KMS-11 (cell line): ENCODE results near the gene EXOC3L1.

Experiments used
- H2AFZ ChIP-seq: fragments of 200-600 bp; sonication (generic); 2 replicates; pipeline ENCODE4 v1.6.1; 2016; ENCODE audit warnings: antibody characterized with exemption, mixed run types, low read depth
- H3K27ac ChIP-seq: fragments of 200-600 bp; sonication (generic); 2 replicates; pipeline ENCODE4 v1.6.1; 2016; ENCODE audit warnings: mild to moderate bottlenecking, mixed run types
- H3K27me3 ChIP-seq: fragments of 200-600 bp; sonication (generic); 2 replicates; pipeline ENCODE4 v1.6.1; 2017; ENCODE audit warnings: mild to moderate bottlenecking, low read depth, mixed run types, moderate library complexity; ENCODE audit not compliant: insufficient read depth
- H3K36me3 ChIP-seq: fragments of 200-600 bp; sonication (generic); 2 replicates; pipeline ENCODE4 v1.6.1; 2017; ENCODE audit warnings: mild to moderate bottlenecking, mixed run types; ENCODE audit not compliant: insufficient read depth
- H3K4me1 ChIP-seq: fragments of 200-600 bp; sonication (generic); 2 replicates; pipeline ENCODE4 v1.6.1; 2016; ENCODE audit warnings: mild to moderate bottlenecking, low read depth, mixed run types; ENCODE audit not compliant: poor library complexity, severe bottlenecking
- H3K4me2 ChIP-seq: fragments of 200-600 bp; sonication (generic); 2 replicates; pipeline ENCODE4 v1.7.0; 2016; ENCODE audit warnings: mild to moderate bottlenecking, mixed run types
- H3K4me3 ChIP-seq: fragments of 200-600 bp; sonication (generic); IDR thresholded peaks from 2 replicates; pipeline ENCODE4 v1.6.1; 2017; ENCODE audit warnings: low read depth, low read length, mixed read lengths; ENCODE audit not compliant: insufficient read depth
- H3K79me2 ChIP-seq: fragments of 200-600 bp; sonication (generic); 2 replicates; pipeline ENCODE4 v1.6.1; 2016; ENCODE audit warnings: low read depth, mixed run types; ENCODE audit not compliant: insufficient read depth
- H3K9ac ChIP-seq: fragments of 200-600 bp; sonication (generic); 2 replicates; pipeline ENCODE4 v1.6.1; 2016; ENCODE audit warnings: mild to moderate bottlenecking, mixed run types
- H4K20me1 ChIP-seq: fragments of 200-600 bp; sonication (generic); 2 replicates; pipeline ENCODE4 v1.6.1; 2016; ENCODE audit warnings: mild to moderate bottlenecking, mixed run types; ENCODE audit not compliant: insufficient read depth
- CTCF ChIP-seq: fragments of 200-600 bp; sonication (generic); conservative IDR thresholded peaks from 2 replicates; pipeline ENCODE4 v1.6.1; 2017; ENCODE audit warnings: low read depth, mild to moderate bottlenecking, antibody characterized with exemption, low read length, moderate library complexity, mixed read lengths

The EXOC3L1 gene

GRCh38 chr16:67216612-67217490 lies 26.9 kb upstream of the EXOC3L1 start:
- H3K36me3 ChIP-seq, result no peaks in the 10 kb centered on the region
- TF ChIP-seq CTCF, result no peak
- H3K27ac ChIP-seq, result no peak overlapping the region
- H3K9ac ChIP-seq, result no peak overlapping the region
- no peaks in the 10 kb centered on the region for H4K20me1 ChIP-seq
- H3K4me1 ChIP-seq, result no peaks in the 10 kb centered on the region
- H3K4me2 ChIP-seq, result no peak overlapping the region
- no peaks in the 10 kb centered on the region for H3K79me2 ChIP-seq
- no peak overlapping the region for H3K4me3 ChIP-seq
- no peaks in the 10 kb centered on the region for H3K27me3 ChIP-seq
- H2AFZ ChIP-seq, result no peak overlapping the region

- Histone ChIP-seq H3K9ac (no peak overlapping the region), H3K4me2 (no peak overlapping the region), H3K27ac (no peak overlapping the region), H3K79me2 (no peaks in the 10 kb centered on the region), H3K4me1 (no peaks in the 10 kb centered on the region), H3K36me3 (no peaks in the 10 kb centered on the region), H4K20me1 (no peaks in the 10 kb centered on the region), H2AFZ (no peak overlapping the region), H3K27me3 (no peaks in the 10 kb centered on the region), H3K4me3 (no peak overlapping the region)
- no peak for TF ChIP-seq CTCF
Measured at GRCh38 chr16:67215706-67216105, 25.8 kb upstream of the EXOC3L1 start.

- Histone ChIP-seq H4K20me1 (no peaks in the 10 kb centered on the region), H3K4me2 (no peak overlapping the region), H3K9ac (no peak overlapping the region), H3K4me1 (no peaks in the 10 kb centered on the region), H3K36me3 (no peaks in the 10 kb centered on the region), H3K27ac (no peak overlapping the region), H3K4me3 (no peak overlapping the region), H3K27me3 (no peaks in the 10 kb centered on the region), H2AFZ (no peak overlapping the region), H3K79me2 (no peaks in the 10 kb centered on the region)
- TF ChIP-seq CTCF, result no peak
Measured at GRCh38 chr16:67213197-67214019, 23.5 kb upstream of the EXOC3L1 start.

GRCh38 chr16:67212766-67213165 lies 22.8 kb upstream of the EXOC3L1 start:
- Histone ChIP-seq H4K20me1 (no peaks in the 10 kb centered on the region), H3K4me1 (no peaks in the 10 kb centered on the region), H3K4me2 (no peak overlapping the region), H3K9ac (no peak overlapping the region), H3K4me3 (no peak overlapping the region), H2AFZ (no peak overlapping the region), H3K27me3 (no peaks in the 10 kb centered on the region), H3K27ac (no peak overlapping the region), H3K79me2 (no peaks in the 10 kb centered on the region), H3K36me3 (no peaks in the 10 kb centered on the region)
- TF ChIP-seq CTCF, result no peak
